SK-N-SH (cell line): ENCODE measurements around the gene JAG2. TPM values are rescaled to one million over a fixed set of nuclear protein-coding genes. Genes with fewer than 3 reads are reported as not detected.

Experiments
- CTCF ChIA-PET: fragments of 300-600, 350-600 bp; formaldehyde crosslinking; extraction: SDS; loops from one replicate; lab custom pipeline; 2021; lab: Yijun Ruan, JAX
- POLR2A ChIA-PET: fragments of 350-600 bp; sonication (Branson Sonifier 250); formaldehyde crosslinking; extraction: SDS; loops from one replicate; lab custom pipeline; 2020; ENCODE audit warnings: antibody characterized with exemption, inconsistent platforms; lab: Yijun Ruan, JAX
- DNase-seq: peaks from one replicate; pipeline ENCODE4 v3.0.0; 2012
- H2AFZ ChIP-seq: fragments of 200-600 bp; sonication (generic); 2 replicates; pipeline ENCODE4 v1.8.1; 2016; ENCODE audit warnings: antibody characterized with exemption, mild to moderate bottlenecking, low read depth
- H3F3A ChIP-seq: fragments of 200-600 bp; sonication (generic); replicated peaks from 2 replicates; pipeline ENCODE3; 2016; ENCODE audit warnings: antibody characterized with exemption, mild to moderate bottlenecking; ENCODE audit not compliant: insufficient read depth
- H3K27ac ChIP-seq, 2 experiments: fragments of 200-500 bp in 1 of 2; fragments of 200-600 bp in 1 of 2; sonication (Bioruptor generic) in 1 of 2; sonication (generic), shearing (Covaris generic) in 1 of 2; 2 replicates each; pipeline versions ENCODE4 v1.5.1 to v1.6.1; 2014 to 2016; ENCODE audit warnings: low read depth in 2 of 2, inconsistent platforms in 1 of 2, low read length in 1 of 2, mild to moderate bottlenecking in 1 of 2, mixed read lengths in 1 of 2
- H3K27me3 ChIP-seq: fragments of 200-600 bp; sonication (generic), shearing (Covaris generic); 2 replicates; pipeline ENCODE4 v1.6.1; 2016; ENCODE audit warnings: mixed run types; ENCODE audit not compliant: insufficient read depth
- H3K36me3 ChIP-seq, 2 experiments: fragments of 200-500 bp in 1 of 2; fragments of 200-600 bp in 1 of 2; sonication (Bioruptor generic) in 1 of 2; sonication (generic) in 1 of 2; replicated peaks in 1 of 2; 2 replicates each; pipeline versions ENCODE3 to v1.5.1; 2014 to 2016; ENCODE audit warnings: low read length in 1 of 2, mild to moderate bottlenecking in 1 of 2; ENCODE audit not compliant: insufficient read depth in 2 of 2, control insufficient read depth in 1 of 2
- H3K4me1 ChIP-seq, 2 experiments: fragments of 200-500 bp in 1 of 2; fragments of 200-600 bp in 1 of 2; sonication (Bioruptor generic) in 1 of 2; sonication (generic), shearing (Covaris generic) in 1 of 2; 2 replicates each; pipeline versions ENCODE4 v1.5.1 to v1.6.1; 2014 to 2016; ENCODE audit warnings: low read depth in 1 of 2, low read length in 1 of 2, mixed run types in 1 of 2; ENCODE audit not compliant: insufficient read depth in 2 of 2, control insufficient read depth in 1 of 2
- H3K4me2 ChIP-seq: fragments of 200-600 bp; sonication (generic), shearing (Covaris generic); 2 replicates; pipeline ENCODE4 v1.6.1; 2017; ENCODE audit warnings: mixed run types
- H3K4me3 ChIP-seq, 2 experiments: fragments of 200-500 bp in 1 of 2; fragments of 200-600 bp in 1 of 2; sonication (Bioruptor generic) in 1 of 2; sonication (generic), shearing (Covaris generic) in 1 of 2; 2 replicates each; pipeline versions ENCODE4 v1.5.1 to v1.8.1; 2014 to 2016; ENCODE audit warnings: low read depth in 2 of 2, inconsistent platforms in 1 of 2, low read length in 1 of 2, mild to moderate bottlenecking in 1 of 2, mixed read lengths in 1 of 2, moderate library complexity in 1 of 2
- H3K79me2 ChIP-seq: fragments of 200-600 bp; sonication (generic); 2 replicates; pipeline ENCODE4 v1.8.1; 2017; ENCODE audit warnings: mild to moderate bottlenecking; ENCODE audit not compliant: insufficient read depth
- H3K9ac ChIP-seq: fragments of 200-600 bp; sonication (generic); 2 replicates; pipeline ENCODE4 v1.6.1; 2017; ENCODE audit warnings: mixed run types
- H3K9me2 ChIP-seq: fragments of 200-600 bp; sonication (generic); 2 replicates; pipeline ENCODE4 v1.6.1; 2017; ENCODE audit warnings: mixed run types
- H3K9me3 ChIP-seq: fragments of 200-600 bp; sonication (generic); 2 replicates; pipeline ENCODE4 v1.6.1; 2017; ENCODE audit warnings: mixed run types, mild to moderate bottlenecking, moderate library complexity
- H4K20me1 ChIP-seq: fragments of 200-600 bp; sonication (generic); 2 replicates; pipeline ENCODE4 v1.6.1; 2017; ENCODE audit warnings: mild to moderate bottlenecking, mixed run types; ENCODE audit not compliant: insufficient read depth
- CTCF ChIP-seq: fragments of 200-600 bp; sonication (generic); IDR thresholded peaks from 2 replicates; pipeline ENCODE4 v1.6.1; 2017; ENCODE audit warnings: antibody characterized with exemption, mild to moderate bottlenecking, moderate library complexity
- FOXJ3 ChIP-seq: sonication (generic); formaldehyde crosslinking; IDR thresholded peaks from 2 replicates; pipeline ENCODE4 v1.5.1; 2020; ENCODE audit warnings: mild to moderate bottlenecking, missing genetic modification reagents
- IRF3 ChIP-seq: fragments of 150-350 bp; IDR thresholded peaks from 2 replicates; pipeline ENCODE4 v1.6.1; 2016; ENCODE audit warnings: mild to moderate bottlenecking, low read depth, low read length
- NRF1 ChIP-seq: IDR thresholded peaks from 2 replicates; pipeline ENCODE4 v1.6.1; 2012; ENCODE audit warnings: low read depth, mild to moderate bottlenecking, low read length
- REST ChIP-seq: IDR thresholded peaks from 2 replicates; pipeline ENCODE4 v1.6.1; 2012; ENCODE audit warnings: mild to moderate bottlenecking, low read depth, low read length, moderate library complexity
- TCF12 ChIP-seq: IDR thresholded peaks from 2 replicates; pipeline ENCODE4 v1.4.0; 2012
- USF1 ChIP-seq: IDR thresholded peaks from 2 replicates; pipeline ENCODE4 v1.4.0; 2012; ENCODE audit warnings: low read depth, borderline replicate concordance
- WGBS: methylation state at CpG from one replicate; pipeline ENCODE4 v1.1.6; 2017; ENCODE audit warnings: low lambda C conversion rate; 5-methylcytosine and 5-hydroxymethylcytosine counted together
- polyA plus RNA-seq, 3 experiments: library from polyadenylated mRNA; depleted of rRNA; stranded (reverse); fragments of >200 nt; gene quantifications; 2 replicates each; pipeline ENCODE4 v1.2.3, GENCODE V29; 2012

JAG2 gene
- polyA plus RNA-seq, 1 of the 3 experiments (the other 2 are of a cell fraction) = 1.7 TPM

GRCh38 chr14:105204206-105204930 is 35.8 kb upstream of the JAG2 start (continued):
- TF ChIP-seq IRF3 (no peak), TCF12 (no peak)
- TF ChIP-seq, all 33 proteins: peak for 2

- Histone ChIP-seq H3K27me3 (no peaks in the 10 kb centered on the region), H3K36me3 (no peaks in the 10 kb centered on the region), H3K9me3 (no peaks in the 10 kb centered on the region), H2AFZ (no peak overlapping the region), H3K27ac (no peak overlapping the region; a peak in 1 of 4 replicates), H3F3A (no peaks in the 10 kb centered on the region), H3K9ac (no peak overlapping the region), H4K20me1 (no peaks in the 10 kb centered on the region), H3K4me3 (no peak overlapping the region), H3K9me2 (no peaks in the 10 kb centered on the region), H3K79me2 (no peaks in the 10 kb centered on the region), H3K4me2 (no peak overlapping the region), H3K4me1 (peaks cover 0 to 73% of the 10 kb centered on the region in 2 experiments; a peak in 1 of 4 replicates)
- TF ChIP-seq NRF1 = no peak
- no peak for TF ChIP-seq CTCF
- TF ChIP-seq FOXJ3 (CRISPR knock-in tag) = no peak
- TF ChIP-seq REST = no peak
- no peak for TF ChIP-seq USF1
- CTCF ChIA-PET = interaction anchor here (0.6 to 2.7 kb wide), 38 partner anchors 10 to 229 kb away, joined by 3 to 24 read pairs (median 3); partner anchors contain the start of gene PACS2
- WGBS = 83% methylated on average over 5 of the region's 6 CpGs
- no peak for DNase-seq
- POLR2A ChIA-PET = interaction anchor here (1.0 kb wide), 1 partner anchor 45 kb away, joined by 3 read pairs; the partner anchor contains the start of gene BTBD6
Measured at GRCh38 chr14:105203701-105204100, 35.1 kb upstream of the JAG2 start.
